NCI-H2196 treated with DMSO at 0.1 percent for 48 hours (cell line): Measurements from ENCODE around the gene TANK.

Experiments used
- DNase-seq: peaks from one replicate; lab custom pipeline; 2025; ENCODE audit not compliant: unreplicated experiment; lab: John Stamatoyannopoulos, UW

Gene TANK

DNA sequence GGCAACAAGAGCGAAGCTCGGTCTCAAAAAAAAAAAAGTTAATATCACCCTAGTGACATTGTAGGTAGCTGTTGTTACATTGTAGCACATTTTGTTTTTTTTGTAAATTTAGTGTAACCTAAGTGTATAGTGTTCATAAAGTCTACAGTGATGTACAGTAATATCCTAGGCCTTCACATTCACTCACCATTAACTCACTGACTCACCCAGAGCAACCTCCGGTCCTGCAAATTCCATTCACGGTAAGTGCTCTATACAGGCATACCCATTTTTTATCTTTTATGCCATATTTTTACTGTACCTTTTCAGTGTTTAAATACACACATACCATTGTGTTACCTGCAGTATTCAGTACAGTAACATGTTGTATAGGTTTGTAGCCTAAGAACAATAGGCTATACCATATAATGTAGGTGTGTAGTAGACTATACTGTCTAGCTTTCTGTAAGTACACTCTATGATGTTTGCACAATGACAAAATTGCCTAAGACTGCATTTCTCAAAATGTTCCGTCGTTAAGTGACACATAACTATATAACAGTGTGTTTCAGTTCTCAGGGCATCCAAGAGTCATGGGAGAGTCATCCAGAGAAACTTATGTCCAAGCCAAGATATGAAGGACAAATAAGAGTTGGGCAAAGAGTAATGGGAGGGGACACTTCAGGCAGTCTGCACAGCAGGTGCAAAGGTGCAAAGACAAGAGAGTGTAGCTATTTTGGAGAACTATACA is 68.4 kb downstream of the TANK start:
- no peak for DNase-seq

DNA sequence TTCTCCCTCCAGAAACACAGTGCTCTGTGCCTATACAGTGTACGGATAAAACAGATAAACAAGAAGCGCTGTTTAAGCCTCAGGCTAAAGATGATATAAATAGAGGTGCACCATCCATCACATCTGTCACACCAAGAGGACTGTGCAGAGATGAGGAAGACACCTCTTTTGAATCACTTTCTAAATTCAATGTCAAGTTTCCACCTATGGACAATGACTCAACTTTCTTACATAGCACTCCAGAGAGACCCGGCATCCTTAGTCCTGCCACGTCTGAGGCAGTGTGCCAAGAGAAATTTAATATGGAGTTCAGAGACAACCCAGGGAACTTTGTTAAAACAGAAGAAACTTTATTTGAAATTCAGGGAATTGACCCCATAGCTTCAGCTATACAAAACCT is 70.7 kb downstream of the TANK start:
- no peak for DNase-seq

DNA sequence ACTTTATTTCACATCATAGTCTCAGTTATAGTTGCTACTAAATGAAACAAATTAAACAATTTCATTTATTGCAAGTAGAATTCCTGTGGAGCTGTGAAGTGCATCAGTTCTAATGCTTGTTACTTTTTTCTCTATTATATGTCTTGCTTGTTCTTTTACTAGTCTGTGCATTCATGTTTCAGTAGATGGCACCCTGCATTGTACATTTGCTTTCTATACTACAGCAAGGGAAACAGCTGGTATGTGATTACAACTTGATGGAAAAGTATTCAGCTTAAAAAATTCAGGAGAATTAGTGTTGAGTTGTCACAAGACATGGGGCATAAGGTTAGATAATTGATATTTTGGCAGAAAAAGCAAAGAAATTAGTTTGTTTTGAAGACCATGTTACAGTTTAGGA is 72.3 kb downstream of the TANK start:
- no peak for DNase-seq

DNA sequence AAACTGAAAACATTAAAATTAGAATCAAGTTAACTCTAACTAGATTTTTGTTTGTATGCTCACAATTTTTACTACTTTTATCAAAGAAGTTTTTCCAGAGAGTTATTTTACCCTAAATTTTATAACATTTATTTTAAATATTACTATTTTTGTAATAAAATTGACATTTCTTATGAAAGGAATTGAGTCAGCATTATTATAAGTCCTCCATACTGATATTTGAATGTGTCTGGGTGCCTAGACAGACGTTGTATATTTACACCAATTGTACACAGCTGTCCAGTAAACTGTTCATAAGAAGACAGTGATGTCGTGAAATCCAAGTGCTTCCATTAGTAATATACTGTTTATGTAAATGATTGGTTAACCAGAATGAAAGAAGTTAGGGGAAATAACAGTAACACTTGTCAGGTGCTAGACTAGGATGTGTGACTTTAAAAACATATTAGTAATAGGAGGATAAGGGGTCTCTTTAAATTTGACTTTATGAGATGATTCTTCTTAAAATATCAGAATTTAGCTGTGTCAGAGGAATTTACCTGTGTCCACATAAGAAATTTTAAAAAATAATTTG is 73.7 kb downstream of the TANK start:
- no peak for DNase-seq

DNA sequence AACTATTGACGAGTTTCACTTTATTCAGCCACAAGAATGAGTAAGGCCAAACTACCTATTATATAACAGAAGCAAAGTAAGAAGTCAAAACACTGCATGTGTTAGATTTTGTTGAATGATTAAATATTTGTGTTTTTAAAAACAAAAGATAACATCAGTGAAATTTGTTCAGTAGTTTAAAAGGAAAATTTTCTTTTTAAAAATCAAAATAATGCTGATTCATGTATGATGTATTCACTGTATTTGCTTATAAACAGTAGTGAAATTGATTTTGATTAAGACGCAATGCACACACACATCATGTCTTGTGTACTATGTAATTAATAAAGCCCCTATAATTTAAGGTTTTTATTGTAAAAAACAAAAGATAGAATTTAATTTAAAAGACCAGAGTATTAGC is 74.4 kb downstream of the TANK start:
- no peak for DNase-seq

DNA sequence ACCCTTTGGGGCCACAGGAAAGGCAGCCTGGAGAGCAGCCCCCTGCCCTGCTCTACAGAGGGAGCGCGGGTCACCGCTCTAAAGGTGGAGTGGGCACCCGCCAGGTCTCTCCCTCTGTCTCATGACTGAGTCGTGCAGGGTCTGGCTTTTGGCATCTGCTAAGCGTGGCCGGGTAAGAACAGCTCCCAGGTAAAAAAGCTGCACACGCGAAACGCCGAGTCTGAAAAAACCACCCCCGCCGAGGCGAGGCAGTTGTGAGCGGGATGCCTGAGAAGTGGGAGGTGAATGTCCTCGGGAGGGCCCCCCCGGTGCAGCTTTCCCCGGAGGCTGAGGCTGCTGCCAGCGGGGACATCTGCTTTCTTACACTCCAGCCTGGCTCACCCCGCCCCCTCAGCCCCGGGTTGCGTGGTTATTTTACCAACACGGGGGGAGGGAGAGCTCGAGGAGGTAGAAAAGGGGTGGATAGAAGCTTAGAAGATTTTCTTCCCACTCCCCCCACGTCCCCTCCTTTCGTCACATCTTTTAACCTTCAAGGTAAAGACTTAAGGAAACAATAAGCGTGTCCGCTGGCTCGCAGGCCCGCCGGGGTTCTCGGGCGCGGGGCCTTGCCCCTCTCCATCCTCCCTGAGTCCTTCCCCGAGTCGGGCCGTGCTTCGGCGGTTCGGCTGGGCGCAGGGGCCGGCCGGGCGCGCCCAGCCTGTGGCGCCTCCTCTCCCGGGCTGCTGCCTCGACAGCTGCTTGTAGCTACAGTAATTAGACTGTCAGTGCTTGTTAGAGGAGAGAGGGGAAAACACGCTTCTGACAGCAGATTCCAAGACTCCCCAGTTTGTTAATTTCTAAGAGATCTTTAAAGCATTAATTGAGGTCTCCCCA is 77.4 kb downstream of the TANK start:
- DNase-seq = peak; percentile 13

DNA sequence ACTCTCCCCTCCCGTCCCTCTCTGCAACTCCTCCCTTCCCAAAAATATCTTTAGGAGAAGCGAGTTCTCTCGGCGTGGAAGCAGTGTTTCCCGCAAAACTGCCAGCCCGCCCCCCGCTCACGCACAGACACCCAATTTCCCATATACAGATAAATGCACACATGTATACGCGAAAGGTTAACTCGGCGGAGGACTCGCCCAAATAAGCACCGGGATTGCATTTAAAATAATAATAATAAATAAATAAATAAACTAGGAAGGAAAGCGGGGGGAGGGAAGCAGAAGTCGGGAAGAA is 78.0 kb downstream of the TANK start:
- no peak for DNase-seq

DNA sequence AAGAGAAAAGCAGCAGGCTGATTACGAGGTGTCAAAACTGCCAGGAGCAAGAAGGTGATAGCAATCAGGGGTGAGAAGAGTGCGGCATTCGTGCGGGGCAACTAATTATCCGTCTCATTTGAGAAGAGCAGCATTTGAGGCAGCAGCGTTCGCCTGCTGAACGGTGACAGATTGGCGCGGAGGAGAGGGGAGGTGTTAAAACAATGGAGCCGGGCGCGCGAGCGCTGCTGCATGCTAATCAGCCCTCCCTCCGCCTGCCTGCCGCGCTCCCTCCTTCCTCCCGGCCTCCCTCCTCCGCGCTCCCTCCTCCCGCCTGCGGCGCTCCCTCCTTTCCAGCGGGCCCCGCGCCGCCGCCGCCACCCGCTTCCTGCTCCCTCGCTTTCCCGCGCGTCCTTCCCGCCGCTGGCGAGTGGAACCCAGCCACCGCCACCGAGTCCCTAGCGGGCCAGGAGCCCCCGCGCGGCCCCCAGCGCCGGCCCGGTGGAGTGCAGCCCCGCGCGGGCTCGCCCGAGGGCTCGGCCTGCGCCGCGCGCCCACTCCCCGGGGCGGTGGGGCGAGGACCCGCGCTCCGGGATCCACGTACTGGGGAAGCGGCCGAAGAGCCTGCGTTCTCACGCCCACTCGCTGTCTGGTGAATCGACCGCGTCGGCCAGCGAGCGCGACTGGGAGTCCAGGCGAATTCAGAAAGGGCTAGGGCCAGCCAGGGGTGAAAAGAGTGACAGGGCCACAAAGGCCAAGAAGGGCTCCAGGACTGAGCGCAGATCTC is 78.5 kb downstream of the TANK start:
- DNase-seq = peak; percentile 69

DNA sequence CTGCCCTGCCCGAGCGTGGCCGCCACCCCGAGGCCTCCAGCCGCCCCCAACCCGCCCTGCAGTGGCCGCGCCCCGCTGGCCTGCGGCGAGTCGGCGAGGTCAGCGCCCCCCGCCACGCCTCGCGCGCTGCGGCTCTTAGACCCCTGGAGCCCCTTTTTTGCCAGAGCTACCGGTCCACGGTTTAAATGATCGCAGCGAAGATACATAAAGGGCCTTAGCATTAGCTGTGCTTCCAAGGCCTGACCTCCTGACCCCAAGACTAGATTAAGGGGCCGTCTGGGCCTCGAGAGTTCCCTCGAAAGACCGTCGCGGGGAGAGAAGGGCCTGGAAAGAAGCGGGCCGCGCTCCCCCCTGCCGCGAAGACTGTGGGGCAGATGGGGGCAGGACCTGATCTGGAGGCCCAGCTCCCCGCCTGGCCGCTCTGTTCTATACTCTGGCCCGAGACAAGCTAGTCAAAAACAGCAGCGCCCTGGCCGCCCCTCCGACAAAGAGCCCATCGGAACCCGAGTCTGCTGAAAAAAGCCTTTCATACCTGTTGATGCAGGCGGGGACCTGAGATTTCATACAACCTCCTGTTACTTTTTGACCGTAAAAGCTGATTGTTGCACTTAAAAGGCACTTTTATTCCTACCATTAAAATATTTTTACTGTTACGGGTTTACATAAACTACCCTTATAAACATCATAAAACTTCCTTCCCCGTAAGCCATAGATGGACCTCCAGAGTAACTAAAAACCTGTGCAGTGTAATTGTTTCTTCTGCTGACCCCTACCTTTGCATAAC is 79.3 kb downstream of the TANK start:
- no peak for DNase-seq

DNA sequence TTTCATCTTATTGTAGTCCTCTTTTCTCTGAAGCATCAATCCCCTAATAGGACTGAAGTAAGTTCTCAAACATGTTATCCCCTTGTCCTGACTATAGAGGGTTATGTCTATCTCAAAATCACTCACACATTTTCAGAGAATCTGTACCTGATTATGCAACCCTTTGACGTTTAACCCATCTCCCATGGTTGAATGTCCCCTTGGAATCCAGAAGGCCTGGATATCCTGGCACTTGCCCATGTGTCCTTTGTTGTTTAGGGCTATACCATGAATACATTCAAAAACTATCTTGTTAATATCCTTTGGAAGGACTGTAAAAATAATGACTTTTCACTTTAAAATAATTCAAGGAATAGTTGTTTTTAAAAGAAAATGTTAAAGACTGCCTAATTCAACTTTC is 81.7 kb downstream of the TANK start:
- DNase-seq = no peak

DNA sequence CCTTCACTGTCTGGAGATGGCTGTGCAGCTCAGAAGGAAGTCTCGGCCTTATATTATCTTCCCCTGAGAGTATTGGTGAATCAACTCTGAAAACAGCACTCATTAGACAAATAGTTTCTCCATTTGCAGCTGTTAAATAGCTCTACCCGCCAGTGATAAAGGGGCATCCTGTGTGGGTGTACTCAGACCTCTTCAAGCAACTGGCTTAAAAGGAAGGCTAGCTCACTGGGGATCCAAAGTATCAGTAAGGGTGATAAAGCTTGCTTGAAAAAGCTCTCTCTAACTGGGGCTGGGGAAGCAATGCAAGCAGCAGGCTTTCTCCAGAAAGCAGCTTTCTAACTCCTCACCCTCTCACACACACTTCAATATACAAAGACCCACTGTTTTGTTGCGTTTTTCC is 83.1 kb downstream of the TANK start:
- no peak for DNase-seq

DNA sequence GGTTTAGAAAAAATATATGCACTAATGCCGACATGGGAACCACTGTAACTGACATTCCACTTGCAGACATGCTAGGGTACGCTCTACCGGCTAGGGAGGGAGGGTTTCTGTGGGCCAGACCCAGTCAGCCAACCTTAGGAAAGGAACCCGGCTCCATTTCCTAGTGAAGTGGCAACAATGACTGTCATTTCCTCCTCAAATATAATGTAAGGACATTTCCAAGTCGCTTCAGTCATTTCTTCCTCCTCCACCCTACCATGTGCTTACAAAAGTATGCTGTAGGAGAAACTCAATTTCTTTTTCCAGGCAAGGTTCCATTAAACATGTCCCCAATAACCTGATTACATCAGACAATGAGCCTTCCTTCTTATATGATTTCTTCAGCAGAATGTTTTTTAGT is 83.7 kb downstream of the TANK start:
- DNase-seq = no peak

DNA sequence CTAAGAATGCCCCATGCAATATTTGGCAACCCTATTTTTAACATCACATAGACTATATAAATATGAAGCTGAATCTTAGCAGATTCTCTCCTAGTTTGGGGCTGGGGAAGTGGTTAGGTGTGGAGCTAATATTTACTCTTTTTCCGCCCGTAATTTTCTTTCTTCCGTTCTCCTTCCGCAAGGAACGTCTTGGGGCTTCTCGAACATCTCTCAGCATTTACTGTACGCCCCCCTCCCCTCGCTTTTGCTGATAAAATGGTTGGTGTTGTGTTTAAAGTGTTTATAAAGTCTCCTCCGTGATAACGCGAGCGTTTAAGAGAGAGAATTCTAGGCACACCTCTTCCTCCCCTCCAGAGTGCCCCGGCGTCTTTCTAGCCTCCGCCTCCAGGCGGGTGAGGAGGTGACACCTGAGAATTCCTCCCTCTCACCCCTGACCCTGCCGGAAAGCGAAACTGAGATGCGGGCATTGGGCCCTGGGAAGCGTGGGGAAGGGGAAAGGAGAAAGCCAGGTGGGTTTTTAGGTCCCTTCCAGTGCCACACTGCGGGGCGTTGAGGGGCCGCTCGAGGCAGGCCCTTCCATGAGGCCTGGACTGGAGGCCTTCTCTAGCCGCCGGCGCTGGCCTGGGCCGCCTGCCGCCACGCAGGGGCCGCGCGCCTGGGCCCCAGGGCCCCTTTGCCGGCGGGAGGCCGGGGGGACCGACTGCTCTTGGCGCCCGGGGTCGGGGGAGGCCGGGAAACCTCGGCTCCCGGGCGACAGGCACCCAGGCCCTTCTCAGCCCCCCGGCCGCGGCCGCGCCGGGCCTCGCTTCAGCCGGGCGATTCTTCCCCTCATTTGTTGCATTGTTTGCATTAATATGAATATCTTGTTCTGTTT is 84.4 kb downstream of the TANK start:
- peak; percentile 27 for DNase-seq

DNA sequence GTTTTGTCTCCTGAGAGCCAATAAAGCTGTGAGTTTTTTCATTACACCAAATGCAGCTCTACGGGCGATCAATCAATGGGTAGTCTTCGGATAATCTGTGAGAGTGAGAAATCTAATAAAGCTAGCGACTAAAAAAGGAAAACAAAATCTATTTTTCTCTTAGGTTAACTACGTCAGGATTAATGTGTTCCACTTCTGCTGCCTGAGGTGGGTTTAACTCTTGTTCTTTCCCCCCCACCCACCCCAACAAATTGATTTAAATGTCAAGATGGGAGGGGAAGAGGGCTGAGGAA is 85.0 kb downstream of the TANK start:
- DNase-seq = no peak

DNA sequence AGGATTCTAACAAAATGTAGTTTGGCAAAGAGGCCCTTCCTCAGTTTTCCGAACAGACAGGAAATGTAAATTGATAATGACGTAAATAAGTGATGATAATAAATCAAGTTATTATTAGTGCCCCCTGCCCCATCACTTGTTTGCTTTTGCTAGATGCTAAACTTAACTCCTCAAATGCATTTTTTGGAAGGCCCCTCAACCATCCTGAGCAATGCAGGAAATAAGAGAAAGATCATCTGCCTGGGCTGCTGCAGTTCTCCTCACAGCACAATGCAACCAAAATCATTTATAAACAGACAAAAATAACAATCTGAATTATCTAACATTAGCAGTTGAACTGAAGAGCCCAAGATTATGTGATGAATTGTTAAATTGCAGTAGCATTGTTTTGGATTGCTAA is 85.4 kb downstream of the TANK start:
- DNase-seq = no peak

DNA sequence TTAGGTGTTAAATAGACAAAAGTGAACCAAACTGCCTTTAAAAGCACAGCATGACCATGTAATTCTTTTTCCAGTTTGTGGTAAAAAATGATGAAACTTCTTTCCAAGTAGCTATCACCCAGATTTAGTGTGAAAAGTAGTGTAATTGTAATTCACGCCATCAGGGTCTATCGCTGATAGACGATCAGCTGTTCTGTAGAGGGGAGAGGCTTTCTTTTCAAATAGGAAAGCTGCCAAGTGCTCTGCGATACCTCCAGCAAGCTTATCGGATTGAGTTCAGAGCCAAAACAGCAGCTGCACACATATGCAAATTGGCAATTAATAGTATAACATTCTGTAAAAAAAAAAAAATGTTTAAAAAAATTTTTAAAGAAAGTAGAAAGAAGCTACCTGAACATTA is 86.1 kb downstream of the TANK start:
- DNase-seq = no peak

DNA sequence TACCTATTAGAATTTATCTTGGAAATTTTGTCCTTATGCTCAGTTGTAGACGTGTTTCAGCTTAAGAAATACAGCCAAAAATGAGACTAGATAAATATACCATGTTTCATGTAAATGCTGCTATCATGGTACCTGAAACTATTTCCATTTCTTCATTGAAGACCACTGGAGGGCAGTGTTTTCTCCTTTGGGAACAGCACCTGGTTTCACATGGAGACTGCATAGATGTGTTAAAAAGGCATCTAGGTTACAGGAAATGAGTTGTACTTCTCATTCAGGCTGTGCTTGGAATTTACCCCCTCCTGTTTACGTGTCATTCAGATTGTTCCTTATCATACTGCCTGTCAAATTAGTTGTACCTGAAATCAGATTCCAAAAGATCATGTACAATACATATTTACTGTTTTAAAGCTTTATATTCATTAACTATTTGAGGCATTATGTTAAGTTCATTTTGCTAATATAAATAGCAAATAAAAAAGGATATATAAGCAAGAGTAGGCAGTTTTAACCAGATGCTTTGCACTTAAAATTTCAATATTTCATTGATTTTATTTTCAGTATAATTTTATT is 90.7 kb downstream of the TANK start:
- DNase-seq = peak; percentile 71

DNA sequence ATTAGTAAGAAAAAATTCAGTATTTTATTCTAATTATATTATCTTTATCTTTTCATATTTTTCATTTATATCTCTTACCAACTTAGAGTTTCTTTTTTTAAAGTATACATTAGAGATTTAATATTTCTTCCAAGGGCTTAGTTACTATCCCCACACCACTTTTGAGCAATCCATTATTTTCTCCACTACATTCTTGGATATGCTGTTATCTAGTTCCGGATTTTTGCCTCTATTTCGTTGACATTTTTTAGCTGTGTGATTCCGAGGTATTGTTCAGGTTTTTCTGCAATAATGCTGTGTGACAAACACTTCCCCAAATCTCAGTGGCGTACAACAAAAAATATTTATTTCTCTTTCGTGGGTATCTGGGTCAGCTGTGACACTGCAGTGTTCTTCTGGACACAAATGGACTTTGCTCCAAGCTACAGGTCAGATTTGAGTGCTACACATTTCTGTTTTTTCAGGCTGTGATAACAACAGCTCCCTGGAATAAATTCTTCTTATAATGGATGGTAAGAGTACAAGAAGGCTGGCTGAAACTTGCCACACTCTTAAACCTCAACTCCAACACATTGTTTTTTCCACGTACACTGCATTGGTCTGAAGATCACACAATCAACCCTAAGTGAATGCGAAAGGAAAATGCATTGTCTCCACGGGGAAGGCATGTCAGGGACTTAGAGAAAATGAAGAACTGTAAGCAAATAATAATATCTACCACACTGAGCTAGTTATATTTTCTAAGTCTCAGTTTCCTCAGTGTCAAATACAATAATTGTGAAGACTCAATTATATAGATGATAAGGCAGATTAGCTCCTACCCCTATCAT is 97.1 kb downstream of the TANK start:
- no peak for DNase-seq

DNA sequence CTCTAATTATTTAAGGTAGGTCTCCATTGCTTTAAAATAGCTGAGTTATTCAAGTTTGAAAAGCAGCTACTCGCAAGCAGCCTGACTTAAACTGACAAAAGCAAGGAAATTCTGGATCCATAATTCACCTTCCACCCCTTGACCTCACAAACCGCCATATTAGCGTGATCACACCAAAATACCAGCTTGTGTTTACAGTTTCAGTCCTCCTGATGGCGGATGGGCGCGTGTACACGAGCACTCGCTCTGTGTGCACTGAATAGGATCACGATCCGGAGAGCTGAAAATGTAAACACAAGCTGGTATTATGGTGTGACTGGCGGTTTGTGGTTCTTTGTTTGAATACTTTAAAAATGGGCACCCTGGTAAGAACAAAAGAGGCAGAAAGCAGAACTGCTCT is 105.6 kb downstream of the TANK start:
- no peak for DNase-seq
